ENCODE measurements around the gene FBXO4. TPM values are rescaled to one million over a fixed set of nuclear protein-coding genes. Genes with fewer than 3 reads are reported as not detected.
A peak's percentile ranks its signal among the peaks of the same experiment; 100 is the strongest.

The FBXO4 gene
- total RNA-seq, result 10 to 100 TPM; 16.1 to 19.1 TPM

GRCh38 chr5:41924872-41925554 lies at the start of gene FBXO4:
TSS of gene FBXO4 (plus strand) at chr5:41925281. CDS start at chr5:41925310, 29 bp downstream.
- peaks cover 3% of the 10 kb centered on the region for H3K36me3 Mint-ChIP-seq (ENCODE audit: low read depth)
- peak within 1 kb of the TSS; percentile 85 for H3K4me3 Mint-ChIP-seq
- no peaks in the 10 kb centered on the region for H3K9me3 Mint-ChIP-seq
- CTCF ChIA-PET, result interaction anchor here (0.6 to 1.1 kb wide), 3 partner anchors 21 to 950 kb away, joined by 3 read pairs; no protein-coding TSS in a partner anchor
- peaks cover 18% of the 10 kb centered on the region for H3K4me1 Mint-ChIP-seq (ENCODE audit: low read depth)
- intact Hi-C loops (cut with micrococcal nuclease), result loop anchor here (1.0 to 10.0 kb wide), 9 partner anchors 21 to 1590 kb away; partner anchors contain the start of genes ANXA2R, C5orf34, OXCT1 and RIMOC1
- H3K27ac Mint-ChIP-seq, result peak within 1 kb of the TSS; percentile 94
- no peaks in the 10 kb centered on the region for H3K27me3 Mint-ChIP-seq (ENCODE audit: low read depth)
- DNase-seq, result peak; percentile 89

- Mint-ChIP-seq H3K27ac (no peak overlapping the region), H3K36me3 (ENCODE audit: low read depth) (no peaks in the 10 kb centered on the region), H3K4me3 (no peak overlapping the region), H3K27me3 (ENCODE audit: low read depth) (peaks cover 8% of the 10 kb centered on the region), H3K4me1 (ENCODE audit: low read depth) (peaks cover 17% of the 10 kb centered on the region), H3K9me3 (no peaks in the 10 kb centered on the region)
- intact Hi-C loops (cut with micrococcal nuclease), result loop anchor here (10.0 kb wide), 3 partner anchors 1042 to 1608 kb away; partner anchors contain the start of genes RPL37 and TMEM267
- no peak for DNase-seq
- CTCF ChIA-PET, result interaction anchor here (0.6 to 3.0 kb wide), 3 partner anchors 20 to 96 kb away, joined by 3 to 11 read pairs (median 3); partner anchors contain the start of gene RIMOC1
Measured at GRCh38 chr5:41876678-41877077, 48.4 kb upstream of the FBXO4 start.

- CTCF ChIA-PET, result interaction anchor here (3.0 kb wide), 1 partner anchor 21 kb away, joined by 11 read pairs; no protein-coding TSS in a partner anchor
- H3K27me3 Mint-ChIP-seq (ENCODE audit: low read depth), result peaks cover 8% of the 10 kb centered on the region
- H3K4me1 Mint-ChIP-seq (ENCODE audit: low read depth), result peaks cover 16% of the 10 kb centered on the region
- no peak overlapping the region for H3K4me3 Mint-ChIP-seq
- no peaks in the 10 kb centered on the region for H3K9me3 Mint-ChIP-seq
- no peaks in the 10 kb centered on the region for H3K36me3 Mint-ChIP-seq (ENCODE audit: low read depth)
- DNase-seq, result no peak
- H3K27ac Mint-ChIP-seq, result no peak overlapping the region
- intact Hi-C loops (cut with micrococcal nuclease), result loop anchor here (10.0 kb wide), 3 partner anchors 1043 to 1607 kb away; partner anchors contain the start of genes RPL37 and TMEM267
Measured at GRCh38 chr5:41877408-41877807, 47.7 kb upstream of the FBXO4 start.

- H3K9me3 Mint-ChIP-seq, result no peaks in the 10 kb centered on the region
- intact Hi-C loops (cut with micrococcal nuclease), result loop anchor here (10.0 kb wide), 3 partner anchors 1043 to 1607 kb away; partner anchors contain the start of genes RPL37 and TMEM267
- CTCF ChIA-PET, result no interaction called here
- H3K27ac Mint-ChIP-seq, result no peak overlapping the region
- no peak overlapping the region for H3K4me3 Mint-ChIP-seq
- no peaks in the 10 kb centered on the region for H3K36me3 Mint-ChIP-seq (ENCODE audit: low read depth)
- peaks cover 8% of the 10 kb centered on the region for H3K27me3 Mint-ChIP-seq (ENCODE audit: low read depth)
- DNase-seq, result no peak
- H3K4me1 Mint-ChIP-seq (ENCODE audit: low read depth), result peaks cover 16% of the 10 kb centered on the region
Measured at GRCh38 chr5:41878173-41878572, 46.9 kb upstream of the FBXO4 start.

- intact Hi-C loops (cut with micrococcal nuclease), result loop anchor here (10.0 kb wide), 3 partner anchors 1044 to 1606 kb away; partner anchors contain the start of genes RPL37 and TMEM267
- no peaks in the 10 kb centered on the region for H3K9me3 Mint-ChIP-seq
- peaks cover 8% of the 10 kb centered on the region for H3K27me3 Mint-ChIP-seq (ENCODE audit: low read depth)
- no peak for DNase-seq
- H3K36me3 Mint-ChIP-seq (ENCODE audit: low read depth), result no peaks in the 10 kb centered on the region
- no peak overlapping the region for H3K4me3 Mint-ChIP-seq
- CTCF ChIA-PET, result no interaction called here
- peaks cover 15% of the 10 kb centered on the region for H3K4me1 Mint-ChIP-seq (ENCODE audit: low read depth)
- H3K27ac Mint-ChIP-seq, result no peak overlapping the region
Measured at GRCh38 chr5:41878643-41879478, 46.2 kb upstream of the FBXO4 start.

GRCh38 chr5:41882765-41883164 lies 42.3 kb upstream of the FBXO4 start:
- Mint-ChIP-seq H3K4me1 (ENCODE audit: low read depth) (no peaks in the 10 kb centered on the region), H3K36me3 (ENCODE audit: low read depth) (no peaks in the 10 kb centered on the region), H3K27me3 (ENCODE audit: low read depth) (peaks cover 11% of the 10 kb centered on the region), H3K27ac (no peak overlapping the region), H3K9me3 (no peaks in the 10 kb centered on the region), H3K4me3 (no peak overlapping the region)
- intact Hi-C loops (cut with micrococcal nuclease), result no loop called here
- CTCF ChIA-PET, result no interaction called here
- no peak for DNase-seq

- H3K4me1 Mint-ChIP-seq (ENCODE audit: low read depth), result no peaks in the 10 kb centered on the region
Measured at GRCh38 chr5:41883243-41883642, 41.8 kb upstream of the FBXO4 start.

GRCh38 chr5:41883936-41884335 lies 41.1 kb upstream of the FBXO4 start:
- intact Hi-C loops (cut with micrococcal nuclease), result no loop called here
- DNase-seq, result no peak
- Mint-ChIP-seq H3K4me3 (no peak overlapping the region), H3K36me3 (ENCODE audit: low read depth) (no peaks in the 10 kb centered on the region), H3K4me1 (ENCODE audit: low read depth) (no peaks in the 10 kb centered on the region), H3K27me3 (ENCODE audit: low read depth) (peaks cover 8% of the 10 kb centered on the region), H3K27ac (no peak overlapping the region), H3K9me3 (no peaks in the 10 kb centered on the region)
- CTCF ChIA-PET, result no interaction called here

More at GRCh38 chr5:41883243-41883642, 41.8 kb upstream of the FBXO4 start:
- CTCF ChIA-PET, result no interaction called here
- no peaks in the 10 kb centered on the region for H3K9me3 Mint-ChIP-seq
- intact Hi-C loops (cut with micrococcal nuclease), result no loop called here
- no peak overlapping the region for H3K27ac Mint-ChIP-seq
- peaks cover 11% of the 10 kb centered on the region for H3K27me3 Mint-ChIP-seq (ENCODE audit: low read depth)
- H3K36me3 Mint-ChIP-seq (ENCODE audit: low read depth), result no peaks in the 10 kb centered on the region
- DNase-seq, result no peak
- H3K4me3 Mint-ChIP-seq, result no peak overlapping the region

- Mint-ChIP-seq H3K9me3 (no peaks in the 10 kb centered on the region), H3K4me1 (ENCODE audit: low read depth) (no peaks in the 10 kb centered on the region), H3K27ac (no peak overlapping the region), H3K4me3 (no peak overlapping the region), H3K36me3 (ENCODE audit: low read depth) (no peaks in the 10 kb centered on the region), H3K27me3 (ENCODE audit: low read depth) (peaks cover 11% of the 10 kb centered on the region)
- CTCF ChIA-PET, result interaction anchor here (1.0 kb wide), 1 partner anchor 32 kb away, joined by 3 read pairs; no protein-coding TSS in a partner anchor
- intact Hi-C loops (cut with micrococcal nuclease), result no loop called here
- DNase-seq, result no peak
Measured at GRCh38 chr5:41885286-41885685, 39.8 kb upstream of the FBXO4 start.

GRCh38 chr5:41891066-41891707 lies 33.9 kb upstream of the FBXO4 start:
- intact Hi-C loops (cut with micrococcal nuclease), result no loop called here
- Mint-ChIP-seq H3K27ac (no peak overlapping the region), H3K9me3 (no peaks in the 10 kb centered on the region), H3K4me3 (no peak overlapping the region), H3K27me3 (ENCODE audit: low read depth) (peaks cover 24% of the 10 kb centered on the region), H3K36me3 (ENCODE audit: low read depth) (no peaks in the 10 kb centered on the region), H3K4me1 (ENCODE audit: low read depth) (peaks cover 5% of the 10 kb centered on the region)
- no peak for DNase-seq
- CTCF ChIA-PET, result interaction anchor here (0.7 kb wide), 1 partner anchor 24 kb away, joined by 3 read pairs; no protein-coding TSS in a partner anchor

- H3K27ac Mint-ChIP-seq, result no peak overlapping the region
Measured at GRCh38 chr5:41892031-41892430, 33.0 kb upstream of the FBXO4 start.

More at GRCh38 chr5:41892031-41892430, 33.0 kb upstream of the FBXO4 start:
- Mint-ChIP-seq H3K27me3 (ENCODE audit: low read depth) (peaks cover 30% of the 10 kb centered on the region), H3K36me3 (ENCODE audit: low read depth) (no peaks in the 10 kb centered on the region), H3K4me1 (ENCODE audit: low read depth) (peaks cover 5% of the 10 kb centered on the region), H3K4me3 (no peak overlapping the region), H3K9me3 (no peaks in the 10 kb centered on the region)
- no peak for DNase-seq
- CTCF ChIA-PET, result interaction anchor here (0.7 kb wide), 1 partner anchor 25 kb away, joined by 3 read pairs; no protein-coding TSS in a partner anchor
- intact Hi-C loops (cut with micrococcal nuclease), result no loop called here

Data from activated naive CD4-positive, alpha-beta T cell treated with anti-CD3 and anti-CD28 coated beads for 36 hours (primary cell).